HepG2 (cell line): ENCODE results near the gene RPL38. TPM values are rescaled to one million over a fixed set of nuclear protein-coding genes. Genes with fewer than 3 reads are reported as not detected.

Experiments
- ATAC-seq: fragments of 200-7000 bp; cut with Tn5 transposase; 3 replicates; pipeline ENCODE4 v1.9.1; 2020; ENCODE audit warnings: mild to moderate bottlenecking, moderate library complexity
- BruUV-seq: library from RNA; stranded (reverse); fragments of 400-500 nt; replicated peaks from 2 replicates; lab custom pipeline; 2021; lab: Mats Ljungman, UMichigan
- CTCF ChIA-PET: fragments of 300-600 bp; formaldehyde crosslinking; extraction: SDS; loops from one replicate; lab custom pipeline; 2021; ENCODE audit warnings: low total read pairs, inconsistent platforms, low intra/inter-chr PET ratio; lab: Yijun Ruan, JAX
- POLR2A ChIA-PET: fragments of 350-600 bp; sonication (Branson Sonifier 250); formaldehyde crosslinking; loops from one replicate; lab custom pipeline; 2020; ENCODE audit warnings: antibody characterized with exemption, inconsistent platforms; lab: Yijun Ruan, JAX
- DNase-seq: peaks from one replicate; pipeline ENCODE4 v3.0.0-alpha.2; 2015; ENCODE audit warnings: low spot score
- FAIRE-seq: peaks from 3 replicates; lab custom pipeline; 2011; peaks lifted over from hg19 to GRCh38; lab: Jason Lieb, UNC
- H2AFZ ChIP-seq: one replicate; pipeline ENCODE4 v1.6.1; 2011; ENCODE audit warnings: low read length, inconsistent platforms
- H3K27ac ChIP-seq: fragments of 300-600 bp; 3 replicates; pipeline ENCODE4 v1.8.0; 2011; ENCODE audit warnings: mixed run types, mild to moderate bottlenecking, mixed read lengths, low read length, inconsistent platforms; ENCODE audit not compliant: insufficient read depth; ENCODE audit errors: extremely low read length
- H3K27me3 ChIP-seq, 2 experiments: fragments of 200-600 bp in 1 of 2; 2 replicates in 1 of 2; 3 replicates in 1 of 2; pipeline versions ENCODE4 v1.6.0 to v1.8.0; 2011; ENCODE audit warnings: low read length in 2 of 2, mild to moderate bottlenecking in 2 of 2, moderate library complexity in 2 of 2, inconsistent platforms in 1 of 2; ENCODE audit not compliant: insufficient read depth in 2 of 2, control insufficient read depth in 1 of 2
- H3K36me3 ChIP-seq, 2 experiments: fragments of 200-600 bp in 1 of 2; replicated peaks in 1 of 2; 2 replicates in 1 of 2; 3 replicates in 1 of 2; pipeline versions ENCODE4 v1.5.1 to v1.8.0; 2011; ENCODE audit warnings: low read length in 2 of 2, inconsistent platforms in 1 of 2; ENCODE audit not compliant: insufficient read depth in 2 of 2, control insufficient read depth in 1 of 2
- H3K4me1 ChIP-seq: 2 replicates; pipeline ENCODE4 v1.5.1; 2012; ENCODE audit warnings: low read length, inconsistent platforms; ENCODE audit not compliant: insufficient read depth
- H3K4me2 ChIP-seq: 2 replicates; pipeline ENCODE4 v1.6.0; 2011; ENCODE audit warnings: low read depth, low read length, inconsistent platforms
- H3K4me3 ChIP-seq, 3 experiments: fragments of 200-600 bp in 1 of 3; sonication (generic), shearing (Covaris generic) in 1 of 3; replicated peaks in 1 of 3; 2 replicates each; pipeline ENCODE4 v1.5.1; 2011 to 2016; ENCODE audit warnings: low read length in 3 of 3, inconsistent platforms in 2 of 3, low read depth in 2 of 3, mild to moderate bottlenecking in 2 of 3, control low read depth in 1 of 3, mixed read lengths in 1 of 3; ENCODE audit not compliant: insufficient read depth in 1 of 3
- H3K79me2 ChIP-seq: one replicate; pipeline ENCODE4 v1.6.1; 2011; ENCODE audit warnings: low read length, inconsistent platforms; ENCODE audit not compliant: insufficient read depth
- H3K9ac ChIP-seq: 2 replicates; pipeline ENCODE4 v1.6.0; 2011; ENCODE audit warnings: mild to moderate bottlenecking, low read depth, low read length, inconsistent platforms; ENCODE audit not compliant: insufficient read depth
- H3K9me3 ChIP-seq: 2 replicates; pipeline ENCODE4 v1.5.1; 2012; ENCODE audit warnings: mild to moderate bottlenecking, low read length
- H4K20me1 ChIP-seq: 2 replicates; pipeline ENCODE4 v1.6.0; 2011; ENCODE audit warnings: inconsistent platforms, mild to moderate bottlenecking, low read length, moderate library complexity; ENCODE audit not compliant: insufficient read depth
- E2F1 ChIP-seq: sonication (generic); formaldehyde crosslinking; IDR thresholded peaks from 2 replicates; pipeline ENCODE4 v1.5.0; 2020; ENCODE audit warnings: missing genetic modification reagents
- EED ChIP-seq: sonication (generic); formaldehyde crosslinking; IDR thresholded peaks from 2 replicates; pipeline ENCODE4 v1.5.0; 2020; ENCODE audit warnings: mild to moderate bottlenecking, missing genetic modification reagents
- MIER3 ChIP-seq: IDR thresholded peaks from 2 replicates; pipeline ENCODE4 v1.6.1; 2016; ENCODE audit warnings: missing compliant biosample characterization, borderline replicate concordance
- SIN3B ChIP-seq: fragments of 150-350 bp; IDR thresholded peaks from 2 replicates; pipeline ENCODE4 v1.6.1; 2014; ENCODE audit warnings: low read length
- TRAFD1 ChIP-seq: sonication (generic); formaldehyde crosslinking; IDR thresholded peaks from 2 replicates; pipeline ENCODE4 v1.5.1; 2020; ENCODE audit warnings: missing genetic modification reagents, mild to moderate bottlenecking, borderline replicate concordance
- WGBS: methylation state at CpG from one replicate; pipeline ENCODE4 v1.1.6; 2017; ENCODE audit warnings: low lambda C conversion rate; 5-methylcytosine and 5-hydroxymethylcytosine counted together
- in situ Hi-C: cut with HindIII; loops from 2 replicates; pipeline ENCODE4 v1.10.0; 2017; ENCODE audit warnings: low pct_unique_long_range_greater_than_20kb; ENCODE audit not compliant: extremely low pct_ligation_motif_present
- intact Hi-C: fragments of 100-400 bp; cut with micrococcal nuclease; formaldehyde crosslinking; loops from one replicate; pipeline ENCODE4 v1.10.0; 2022; ENCODE audit not compliant: unreplicated experiment
- polyA plus RNA-seq, 8 experiments: library from polyadenylated mRNA; depleted of rRNA in 3 of 8; stranded (reverse) in 7 of 8; unstranded in 1 of 8; fragments of >200 nt; fragmentation: Illumina TruSeq in 4 of 8; extraction: Trizol in 4 of 8; gene quantifications; 2 replicates each; pipeline versions ENCODE4 v1.2.1 to v1.2.3, GENCODE V29; 2011 to 2016; ENCODE audit warnings: low read depth in 4 of 8, missing spikeins in 1 of 8, mixed read lengths in 1 of 8; ENCODE audit not compliant: insufficient read depth in 1 of 8
- total RNA-seq, 5 experiments: library from RNA; depleted of rRNA; stranded (reverse); fragments of >200 nt; fragmentation: Illumina TruSeq; extraction: Trizol; gene quantifications; 2 replicates each; pipeline ENCODE4 v1.2.3, GENCODE V29; 2016; ENCODE audit warnings: low read depth in 1 of 5

The RPL38 gene
- total and polyA plus RNA-seq, 2 of the 13 experiments (the other 11 are each of a cell fraction or from before 2014, with no cell fraction given), result 2,370 to 2,372 TPM

DNA sequence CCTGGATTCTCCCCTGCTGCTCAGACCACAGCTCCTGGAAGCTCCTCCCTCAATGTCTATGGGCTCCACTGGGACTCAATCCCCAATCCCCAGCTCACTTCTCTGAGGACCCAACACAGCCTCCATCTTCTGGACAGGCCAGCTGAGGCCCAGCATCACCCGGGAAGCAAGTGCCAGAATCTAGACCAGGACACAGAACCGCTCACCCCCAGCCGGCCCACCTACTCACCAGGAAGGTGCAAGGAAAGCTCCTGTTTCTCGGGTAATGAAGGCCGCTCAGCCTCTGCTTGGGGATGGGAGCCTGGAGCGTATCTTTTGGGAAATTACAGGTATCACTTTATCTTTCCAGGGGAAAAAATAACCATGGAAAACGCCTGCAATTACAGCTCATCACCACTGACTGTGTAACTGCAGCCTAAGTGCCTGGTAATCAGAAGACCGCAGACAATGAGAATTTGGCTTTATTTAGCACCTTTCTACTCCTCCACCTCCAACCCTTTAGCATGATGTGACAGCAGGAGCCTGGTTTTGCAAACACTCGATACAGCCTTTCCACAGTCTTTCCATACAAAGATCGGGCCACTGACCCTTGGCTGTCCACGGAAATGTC lies 49.6 kb upstream of the RPL38 start:
- ATAC-seq (peak; percentile 57), DNase-seq (no peak), FAIRE-seq (peak; percentile 52)
- WGBS, result 17% methylated on average over 8 of the region's 11 CpGs
- POLR2A ChIA-PET, result no interaction called here
- no TSS peak for BruUV-seq
- H3K79me2 ChIP-seq, result no peaks in the 10 kb centered on the region
- TF ChIP-seq E2F1 (CRISPR knock-in tag) (no peak), SIN3B (no peak), EED (CRISPR knock-in tag) (no peak), MIER3 (CRISPR knock-in tag) (no peak), TRAFD1 (no peak)
- intact Hi-C loops (no loop called here), in situ Hi-C loops (no loop called here)
- CTCF ChIA-PET, result no interaction called here
- H2AFZ ChIP-seq, result no peak overlapping the region
- no peaks in the 10 kb centered on the region for H3K9me3 ChIP-seq
- no peaks in the 10 kb centered on the region for H3K4me1 ChIP-seq
- peaks cover 0 to 57% of the 10 kb centered on the region in 2 experiments; a peak in 4 of 5 replicates for H3K27me3 ChIP-seq
- no peak overlapping the region for H3K4me2 ChIP-seq
- H3K9ac ChIP-seq, result no peak overlapping the region
- H3K4me3 ChIP-seq, result no peak overlapping the region
- no peak overlapping the region for H3K27ac ChIP-seq
- H4K20me1 ChIP-seq, result no peaks in the 10 kb centered on the region
- H3K36me3 ChIP-seq, result no peaks in the 10 kb centered on the region
